ENCODE data around the gene MACROD2.

- TF ChIP-seq POLR2A (IDR thresholded peaks at IDR 0.05) (no peak), EP300 (IDR thresholded peaks at IDR 0.05) (no peak)
- TF ChIP-seq, protein P1, sequence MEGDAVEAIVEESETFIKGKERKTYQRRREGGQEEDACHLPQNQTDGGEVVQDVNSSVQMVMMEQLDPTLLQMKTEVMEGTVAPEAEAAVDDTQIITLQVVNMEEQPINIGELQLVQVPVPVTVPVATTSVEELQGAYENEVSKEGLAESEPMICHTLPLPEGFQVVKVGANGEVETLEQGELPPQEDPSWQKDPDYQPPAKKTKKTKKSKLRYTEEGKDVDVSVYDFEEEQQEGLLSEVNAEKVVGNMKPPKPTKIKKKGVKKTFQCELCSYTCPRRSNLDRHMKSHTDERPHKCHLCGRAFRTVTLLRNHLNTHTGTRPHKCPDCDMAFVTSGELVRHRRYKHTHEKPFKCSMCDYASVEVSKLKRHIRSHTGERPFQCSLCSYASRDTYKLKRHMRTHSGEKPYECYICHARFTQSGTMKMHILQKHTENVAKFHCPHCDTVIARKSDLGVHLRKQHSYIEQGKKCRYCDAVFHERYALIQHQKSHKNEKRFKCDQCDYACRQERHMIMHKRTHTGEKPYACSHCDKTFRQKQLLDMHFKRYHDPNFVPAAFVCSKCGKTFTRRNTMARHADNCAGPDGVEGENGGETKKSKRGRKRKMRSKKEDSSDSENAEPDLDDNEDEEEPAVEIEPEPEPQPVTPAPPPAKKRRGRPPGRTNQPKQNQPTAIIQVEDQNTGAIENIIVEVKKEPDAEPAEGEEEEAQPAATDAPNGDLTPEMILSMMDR (IDR thresholded peaks at IDR 0.05), result no peak
Observed at GRCh38 chr20:14966203-14966602, 970.9 kb downstream of the MACROD2 start.

Measured in tibial nerve (tissue), 4 donors.